Upper lobe of left lung (tissue), 6 donors: ENCODE measurements around the gene NVL. TPM values are rescaled to one million over a fixed set of nuclear protein-coding genes. Genes with fewer than 3 reads are reported as not detected.

Experiments used
- ATAC-seq, 2 donors: fragments of 200-7000 bp; cut with Tn5 transposase; one replicate each; pipeline ENCODE4 v1.9.1; 2022; ENCODE audit warnings: mild to moderate bottlenecking in 2 of 2, moderate library complexity in 2 of 2; ENCODE audit not compliant: low FRiP score in 2 of 2
- DNase-seq, 2 donors: peaks; one replicate each; pipeline ENCODE4 v3.0.0-alpha.2; 2019 to 2020
- H3K27ac ChIP-seq, 4 donors: fragments of 200-600 bp; sonication (generic); one replicate each; pipeline ENCODE4 v1.5.1; 2016 to 2019
- H3K27me3 ChIP-seq, 4 donors: fragments of 200-600 bp; sonication (generic); one replicate each; pipeline ENCODE4 v1.5.1; 2017 to 2019
- H3K36me3 ChIP-seq, 4 donors: fragments of 200-600 bp; sonication (generic); one replicate each; pipeline ENCODE4 v1.5.1; 2016 to 2019
- H3K4me1 ChIP-seq, 4 donors: fragments of 200-600 bp; sonication (generic); one replicate each; pipeline ENCODE4 v1.5.1; 2018 to 2019
- H3K4me3 ChIP-seq, 4 donors: fragments of 200-600 bp; sonication (generic); one replicate each; pipeline ENCODE4 v1.5.1; 2017 to 2019; ENCODE audit warnings: mild to moderate bottlenecking in 2 of 4, moderate library complexity in 1 of 4
- H3K9me3 ChIP-seq, 4 donors: fragments of 200-600 bp; sonication (generic); one replicate each; pipeline ENCODE4 v1.5.1; 2018 to 2019
- CTCF ChIP-seq, 6 experiments: fragments of 450-650 bp in 4 of 6; fragments of 200-600 bp in 2 of 6; sonication (generic) in 2 of 6; IDR thresholded peaks; one replicate each; pipeline ENCODE4 v1.5.1; 2016 to 2019; ENCODE audit warnings: antibody characterized with exemption in 6 of 6
- EP300 ChIP-seq, 4 donors: sonication (generic); formaldehyde crosslinking; IDR thresholded peaks; one replicate each; pipeline ENCODE4 v1.5.1; 2017; ENCODE audit warnings: antibody characterized with exemption in 4 of 4, control low read depth in 2 of 4
- POLR2A ChIP-seq, 4 donors: fragments of 450-650 bp; IDR thresholded peaks; one replicate each; pipeline ENCODE4 v1.5.1; 2016 to 2017; ENCODE audit warnings: antibody characterized with exemption in 4 of 4, mild to moderate bottlenecking in 2 of 4
- POLR2AphosphoS5 ChIP-seq, 2 donors: sonication (generic); formaldehyde crosslinking; IDR thresholded peaks; one replicate each; pipeline ENCODE4 v1.5.1; 2017; ENCODE audit warnings: antibody characterized with exemption in 2 of 2
- WGBS, 2 donors: methylation state at CpG; one replicate each; pipeline ENCODE4 v1.1.5; 2017 to 2018; 5-methylcytosine and 5-hydroxymethylcytosine counted together
- total RNA-seq, 6 donors: library from RNA; depleted of rRNA in 4 of 6; stranded (reverse); fragments of >200 nt in 4 of 6; gene quantifications; one replicate each; pipeline versions ENCODE4 v1.1.0 to v1.2.1, GENCODE V29; 2016 to 2021
- donor health status: DM: no; HTN: no; CAD: no; lungs with moderate emphysema.
- donor health status: DM: no; HTN: yes; CAD: no; lungs with severe emphysema.

The NVL gene
- total RNA-seq, 6 donors from 2014 or later: 20.2 to 56.6 (median 34.1) TPM

- WGBS, 2 donors: 84 to 91% methylated on average over 2 of the region's 2 CpGs
- no peak for TF ChIP-seq POLR2A (IDR thresholded peaks at IDR 0.05)
- TF ChIP-seq CTCF (IDR thresholded peaks at IDR 0.05): no peak
- no peak for TF ChIP-seq EP300 (IDR thresholded peaks at IDR 0.05)
- TF ChIP-seq POLR2AphosphoS5 (IDR thresholded peaks at IDR 0.05): no peak
- Histone ChIP-seq H3K4me3 (no peak overlapping the region), H3K27me3 (no peaks in the 10 kb centered on the region), H3K4me1 (peaks cover 0 to 4% (median 0%) of the 10 kb centered on the region in 4 donors), H3K9me3 (no peaks in the 10 kb centered on the region), H3K36me3 (peaks cover 46 to 94% (median 64%) of the 10 kb centered on the region in 4 donors), H3K27ac (no peak overlapping the region)
- ATAC-seq (no peak), DNase-seq (no peak)
Observed at GRCh38 chr1:224300346-224300745, 29.6 kb downstream of the NVL start.

GRCh38 chr1:224298346-224299330 lies 31.3 kb downstream of the NVL start:
- 93 to 94% methylated on average over 8 of the region's 8 CpGs for WGBS, 2 donors
- no peak overlapping the region for H3K4me3 ChIP-seq
- no peaks in the 10 kb centered on the region for H3K27me3 ChIP-seq
- H3K9me3 ChIP-seq: no peaks in the 10 kb centered on the region
- no peaks in the 10 kb centered on the region for H3K4me1 ChIP-seq
- ATAC-seq (no peak), DNase-seq (no peak)
- no peak overlapping the region for H3K27ac ChIP-seq
- H3K36me3 ChIP-seq: peaks cover 58 to 94% (median 69%) of the 10 kb centered on the region in 4 donors
- no peak for TF ChIP-seq POLR2A (IDR thresholded peaks at IDR 0.05)
- no peak for TF ChIP-seq CTCF (IDR thresholded peaks at IDR 0.05)
- TF ChIP-seq EP300 (IDR thresholded peaks at IDR 0.05): no peak
- TF ChIP-seq POLR2AphosphoS5 (IDR thresholded peaks at IDR 0.05): no peak

GRCh38 chr1:224294775-224295174 lies 35.2 kb downstream of the NVL start:
- no peaks in the 10 kb centered on the region for H3K27me3 ChIP-seq
- DNase-seq (no peak), ATAC-seq (no peak)
- H3K36me3 ChIP-seq: peaks cover 40 to 94% (median 56%) of the 10 kb centered on the region in 4 donors
- H3K4me1 ChIP-seq: no peaks in the 10 kb centered on the region
- WGBS, 2 donors: 96 to 100% methylated on average over 1 of the region's 1 CpG
- H3K9me3 ChIP-seq: no peaks in the 10 kb centered on the region
- H3K27ac ChIP-seq: no peak overlapping the region
- H3K4me3 ChIP-seq: no peak overlapping the region
- TF ChIP-seq POLR2A (IDR thresholded peaks at IDR 0.05) (no peak), CTCF (IDR thresholded peaks at IDR 0.05) (no peak), POLR2AphosphoS5 (IDR thresholded peaks at IDR 0.05) (no peak), EP300 (IDR thresholded peaks at IDR 0.05) (no peak)

GRCh38 chr1:224292419-224292818 lies 37.6 kb downstream of the NVL start:
- no peak for ATAC-seq
- no peak for DNase-seq
- H3K4me3 ChIP-seq: no peak overlapping the region
- H3K27me3 ChIP-seq: no peaks in the 10 kb centered on the region
- H3K27ac ChIP-seq: no peak overlapping the region
- TF ChIP-seq POLR2AphosphoS5 (IDR thresholded peaks at IDR 0.05): no peak
- TF ChIP-seq EP300 (IDR thresholded peaks at IDR 0.05): no peak
- TF ChIP-seq CTCF (IDR thresholded peaks at IDR 0.05): no peak
- TF ChIP-seq POLR2A (IDR thresholded peaks at IDR 0.05): no peak
- no peaks in the 10 kb centered on the region for H3K4me1 ChIP-seq
- 96 to 97% methylated on average over 3 of the region's 3 CpGs for whole genome bisulfite sequencing, 2 donors
- peaks cover 33 to 98% (median 43%) of the 10 kb centered on the region in 4 donors for H3K36me3 ChIP-seq
- H3K9me3 ChIP-seq: no peaks in the 10 kb centered on the region
